Measurements from ENCODE around the gene KRTAP12-2. TPM values are rescaled to one million over a fixed set of nuclear protein-coding genes. Genes with fewer than 3 reads are reported as not detected.
A peak's percentile ranks its signal among the peaks of the same experiment; 100 is the strongest.
"Not testable (repeated sequence)": the region's sequence is repeated elsewhere in the genome, so short reads cannot be mapped to it uniquely, and the experiment has no call there.

The KRTAP12-2 gene
- total and polyA plus RNA-seq, 2 donors from 2014 or later: not detected

DNA sequence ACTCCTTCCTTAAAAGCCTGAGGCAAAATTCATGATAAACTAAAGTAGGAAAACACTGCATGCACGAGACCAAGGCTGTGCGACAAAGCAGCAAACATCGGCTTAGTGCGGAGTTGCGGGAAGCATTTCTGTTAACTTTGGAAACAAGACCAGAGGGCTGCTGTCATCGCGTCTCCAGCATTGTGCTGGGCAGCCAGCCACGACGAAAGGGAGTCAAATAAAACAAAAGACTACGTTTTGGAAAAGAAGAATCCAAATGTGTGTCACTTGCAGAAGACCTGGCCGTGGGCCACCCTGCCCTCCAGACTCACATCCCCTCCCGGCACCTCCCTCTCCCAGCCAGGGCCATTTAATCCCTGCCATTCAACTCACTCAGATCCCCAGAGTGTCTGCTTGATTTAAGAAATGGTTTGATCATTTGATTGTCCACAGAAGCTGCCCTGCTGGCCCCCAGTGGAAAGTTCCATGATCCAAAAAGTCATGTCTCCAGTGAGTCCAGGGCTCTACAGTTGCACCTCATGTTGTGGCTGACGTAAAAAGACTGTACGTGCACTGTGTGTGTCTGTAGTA is 22.9 kb downstream of the KRTAP12-2 start:
- no peak for FAIRE-seq

DNA sequence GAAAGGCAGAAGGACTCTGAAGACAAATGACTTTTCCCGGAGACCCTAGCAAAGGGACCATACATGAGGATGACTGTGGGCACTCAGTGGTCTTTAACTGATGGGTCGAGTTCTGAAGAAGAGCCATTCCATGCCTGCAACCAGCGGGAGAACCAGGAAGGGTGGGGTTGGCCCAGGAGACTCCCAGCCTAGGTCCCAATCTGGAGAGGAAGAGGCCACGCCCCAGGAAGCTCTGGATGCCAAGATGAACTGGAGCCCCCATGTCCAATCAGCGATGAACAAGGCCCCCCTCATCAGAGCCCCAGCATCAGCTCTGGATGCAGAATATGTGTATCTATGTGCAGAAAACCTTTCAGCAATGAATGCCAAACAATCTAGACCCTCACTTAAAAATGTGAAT is 26.0 kb downstream of the KRTAP12-2 start:
- intact Hi-C loops (cut with DNase I): no loop called here
- no peak overlapping the region for H3K27ac ChIP-seq (ENCODE audit: low read depth in 2 of 2, low read length in 2 of 2)
- no peak overlapping the region for H3K9ac ChIP-seq (ENCODE audit: low read length in 3 of 3)
- no peaks in the 10 kb centered on the region for H3K4me1 ChIP-seq (ENCODE audit: control insufficient read depth in 2 of 3, insufficient read depth in 2 of 3, low read depth in 1 of 3, low read length in 3 of 3)
- no peak for TF ChIP-seq CTCF (IDR thresholded peaks at IDR 0.05; ENCODE audit: borderline replicate concordance, extremely low read depth, insufficient read depth)
- H3K9me3 ChIP-seq (ENCODE audit: control insufficient read depth in 2 of 3, insufficient read depth in 1 of 3, low read length in 3 of 3): peaks cover 0 to 8% (median 0%) of the 10 kb centered on the region in 3 donors
- no peak overlapping the region for H3K4me3 ChIP-seq (ENCODE audit: low read length in 3 of 3)
- H3K27me3 ChIP-seq (ENCODE audit: control insufficient read depth, insufficient read depth, low read length): no peaks in the 10 kb centered on the region
- FAIRE-seq (no peak), DNase-seq (no peak)
- no peaks in the 10 kb centered on the region for H3K36me3 ChIP-seq (ENCODE audit: control insufficient read depth in 2 of 3, insufficient read depth in 3 of 3, low read length in 3 of 3)

More for the DNA sequence above, 22.9 kb downstream of the KRTAP12-2 start:
- peak in 1 of 5 donors; percentile 21 for DNase-seq
- Histone ChIP-seq H3K9ac (ENCODE audit: low read length in 3 of 3) (no peak overlapping the region), H3K4me3 (ENCODE audit: low read length in 3 of 3) (no peak overlapping the region), H3K9me3 (ENCODE audit: control insufficient read depth in 2 of 3, insufficient read depth in 1 of 3, low read length in 3 of 3) (peaks cover 0 to 8% (median 0%) of the 10 kb centered on the region in 3 donors), H3K4me1 (ENCODE audit: control insufficient read depth in 2 of 3, insufficient read depth in 2 of 3, low read depth in 1 of 3, low read length in 3 of 3) (no peaks in the 10 kb centered on the region), H3K27ac (ENCODE audit: low read depth in 2 of 2, low read length in 2 of 2) (no peak overlapping the region), H3K36me3 (ENCODE audit: control insufficient read depth in 2 of 3, insufficient read depth in 3 of 3, low read length in 3 of 3) (no peaks in the 10 kb centered on the region), H3K27me3 (ENCODE audit: control insufficient read depth, insufficient read depth, low read length) (no peaks in the 10 kb centered on the region)
- TF ChIP-seq CTCF (IDR thresholded peaks at IDR 0.05; ENCODE audit: borderline replicate concordance, extremely low read depth, insufficient read depth): no peak
- intact Hi-C loops (cut with DNase I): no loop called here

DNA sequence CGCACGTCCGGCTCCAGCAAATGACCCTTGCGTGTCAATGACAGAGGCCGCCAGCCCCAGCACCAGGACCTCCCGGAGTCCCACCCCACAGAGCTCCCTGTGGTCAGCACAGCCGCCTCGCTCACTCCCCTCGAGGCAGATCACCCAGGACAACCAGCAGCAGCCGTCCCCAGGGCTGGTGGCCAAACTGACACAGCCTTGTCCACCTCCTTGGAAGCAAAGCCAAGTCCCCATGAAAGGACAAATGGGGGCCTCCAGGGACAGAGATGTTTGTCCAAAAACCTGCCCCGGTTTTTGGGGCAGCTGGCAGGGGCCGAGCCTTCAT is 27.4 kb downstream of the KRTAP12-2 start:
- intact Hi-C loops (cut with DNase I): no loop called here
- Histone ChIP-seq H3K36me3 (ENCODE audit: control insufficient read depth in 2 of 3, insufficient read depth in 3 of 3, low read length in 3 of 3) (no peaks in the 10 kb centered on the region), H3K9me3 (ENCODE audit: control insufficient read depth in 2 of 3, insufficient read depth in 1 of 3, low read length in 3 of 3) (peaks cover 0 to 8% (median 2%) of the 10 kb centered on the region in 3 donors), H3K4me1 (ENCODE audit: control insufficient read depth in 2 of 3, insufficient read depth in 2 of 3, low read depth in 1 of 3, low read length in 3 of 3) (no peaks in the 10 kb centered on the region), H3K9ac (ENCODE audit: low read length in 3 of 3) (no peak overlapping the region), H3K27me3 (ENCODE audit: control insufficient read depth, insufficient read depth, low read length) (no peaks in the 10 kb centered on the region), H3K4me3 (ENCODE audit: low read length in 3 of 3) (no peak overlapping the region), H3K27ac (ENCODE audit: low read depth in 2 of 2, low read length in 2 of 2) (no peak overlapping the region)
- no peak for TF ChIP-seq CTCF (IDR thresholded peaks at IDR 0.05; ENCODE audit: borderline replicate concordance, extremely low read depth, insufficient read depth)
- FAIRE-seq: no peak
- peak in 1 of 5 donors; percentile 73 for DNase-seq

DNA sequence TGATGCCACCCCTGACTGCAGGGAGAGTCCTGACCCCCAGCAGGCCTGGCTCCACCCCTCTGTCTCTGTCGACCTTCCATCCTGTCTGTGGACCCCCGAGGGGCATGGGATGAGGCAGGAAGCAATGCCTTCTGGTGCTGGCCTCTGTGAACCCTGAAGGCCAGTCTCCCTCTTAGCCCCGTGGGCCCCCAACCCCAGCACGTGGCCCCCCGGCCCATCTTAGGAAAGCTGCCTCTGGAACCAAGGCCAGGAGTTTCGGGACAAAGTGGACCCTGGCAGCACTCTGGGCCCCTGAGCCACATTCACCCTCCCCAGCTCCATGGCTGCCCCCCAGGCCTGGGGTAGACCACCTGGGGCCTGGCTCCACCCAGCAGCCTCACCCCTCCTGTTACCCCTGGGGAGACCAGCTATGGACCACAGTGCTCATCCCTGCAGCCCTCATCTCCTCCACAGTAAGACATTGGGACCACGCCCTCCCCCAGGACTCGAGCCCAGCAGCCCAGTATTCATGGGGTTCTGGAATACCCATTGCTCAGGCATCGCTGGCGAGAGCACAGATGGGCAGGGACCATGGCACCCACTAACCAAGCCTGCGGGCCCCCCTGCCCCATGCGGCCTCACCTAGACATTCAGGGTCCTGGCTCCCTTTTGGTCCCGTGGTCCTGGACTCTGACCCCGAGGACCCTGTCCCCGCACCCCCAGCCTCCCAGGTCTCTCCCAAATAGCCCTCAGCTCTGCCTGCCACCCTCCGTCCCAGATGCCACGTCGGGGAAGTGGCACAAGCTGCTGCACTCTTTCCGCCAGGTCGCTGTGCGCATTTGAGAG is 28.0 kb downstream of the KRTAP12-2 start:
- H3K9ac ChIP-seq (ENCODE audit: low read length in 3 of 3); H3K27ac ChIP-seq (ENCODE audit: low read depth in 2 of 2, low read length in 2 of 2); DNase-seq; H3K4me3 ChIP-seq (ENCODE audit: low read length in 3 of 3); H3K4me1 ChIP-seq (ENCODE audit: control insufficient read depth in 2 of 3, insufficient read depth in 2 of 3, low read depth in 1 of 3, low read length in 3 of 3); intact Hi-C loops (cut with DNase I); FAIRE-seq; H3K36me3 ChIP-seq (ENCODE audit: control insufficient read depth in 2 of 3, insufficient read depth in 3 of 3, low read length in 3 of 3); H3K27me3 ChIP-seq (ENCODE audit: control insufficient read depth, insufficient read depth, low read length); H3K9me3 ChIP-seq (ENCODE audit: control insufficient read depth in 2 of 3, insufficient read depth in 1 of 3, low read length in 3 of 3): not testable (repeated sequence)

DNA sequence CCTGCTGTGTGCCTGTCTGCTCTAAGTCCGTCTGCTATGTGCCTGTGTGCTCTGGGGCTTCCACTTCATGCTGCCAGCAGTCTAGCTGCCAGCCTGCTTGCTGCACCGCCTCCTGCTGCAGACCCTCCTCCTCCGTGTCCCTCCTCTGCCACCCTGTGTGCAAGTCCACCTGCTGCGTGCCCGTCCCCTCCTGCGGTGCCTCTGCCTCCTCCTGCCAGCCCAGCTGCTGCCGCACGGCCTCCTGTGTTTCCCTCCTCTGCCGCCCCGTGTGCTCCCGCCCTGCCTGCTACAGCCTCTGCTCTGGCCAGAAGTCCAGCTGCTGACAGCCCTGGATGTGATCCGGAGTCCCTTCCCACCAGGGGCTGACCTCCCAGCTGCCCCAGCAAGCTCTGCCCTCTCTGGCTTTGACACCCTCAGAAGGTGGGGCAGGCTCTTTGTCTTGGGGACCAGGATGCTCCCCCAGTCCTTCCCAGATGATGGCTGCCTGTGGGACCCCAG is 28.8 kb downstream of the KRTAP12-2 start:
- H3K27me3 ChIP-seq (ENCODE audit: control insufficient read depth, insufficient read depth, low read length); DNase-seq; H3K9me3 ChIP-seq (ENCODE audit: control insufficient read depth in 2 of 3, insufficient read depth in 1 of 3, low read length in 3 of 3); H3K4me3 ChIP-seq (ENCODE audit: low read length in 3 of 3); H3K27ac ChIP-seq (ENCODE audit: low read depth in 2 of 2, low read length in 2 of 2); H3K4me1 ChIP-seq (ENCODE audit: control insufficient read depth in 2 of 3, insufficient read depth in 2 of 3, low read depth in 1 of 3, low read length in 3 of 3); H3K36me3 ChIP-seq (ENCODE audit: control insufficient read depth in 2 of 3, insufficient read depth in 3 of 3, low read length in 3 of 3); H3K9ac ChIP-seq (ENCODE audit: low read length in 3 of 3); intact Hi-C loops (cut with DNase I); FAIRE-seq: not testable (repeated sequence)
